T47D (cell line): Measurements from ENCODE around the gene TAF1A.

Source experiments
- DNase-seq, 2 experiments: peaks; one replicate each; pipeline versions ENCODE4 v3.0.0 to v3.0.0-alpha.2; 2011 to 2012; ENCODE audit warnings: low read depth in 1 of 2, low spot score in 1 of 2
- JUND ChIP-seq: IDR thresholded peaks from 2 replicates; pipeline ENCODE4 v1.6.1; 2012; ENCODE audit warnings: low read depth
- in situ Hi-C: cut with HindIII; loops from 2 replicates; pipeline ENCODE4 v1.10.0; 2016; ENCODE audit warnings: low sequenced_read_pairs, low pct_unique_long_range_greater_than_20kb

TAF1A gene

DNA sequence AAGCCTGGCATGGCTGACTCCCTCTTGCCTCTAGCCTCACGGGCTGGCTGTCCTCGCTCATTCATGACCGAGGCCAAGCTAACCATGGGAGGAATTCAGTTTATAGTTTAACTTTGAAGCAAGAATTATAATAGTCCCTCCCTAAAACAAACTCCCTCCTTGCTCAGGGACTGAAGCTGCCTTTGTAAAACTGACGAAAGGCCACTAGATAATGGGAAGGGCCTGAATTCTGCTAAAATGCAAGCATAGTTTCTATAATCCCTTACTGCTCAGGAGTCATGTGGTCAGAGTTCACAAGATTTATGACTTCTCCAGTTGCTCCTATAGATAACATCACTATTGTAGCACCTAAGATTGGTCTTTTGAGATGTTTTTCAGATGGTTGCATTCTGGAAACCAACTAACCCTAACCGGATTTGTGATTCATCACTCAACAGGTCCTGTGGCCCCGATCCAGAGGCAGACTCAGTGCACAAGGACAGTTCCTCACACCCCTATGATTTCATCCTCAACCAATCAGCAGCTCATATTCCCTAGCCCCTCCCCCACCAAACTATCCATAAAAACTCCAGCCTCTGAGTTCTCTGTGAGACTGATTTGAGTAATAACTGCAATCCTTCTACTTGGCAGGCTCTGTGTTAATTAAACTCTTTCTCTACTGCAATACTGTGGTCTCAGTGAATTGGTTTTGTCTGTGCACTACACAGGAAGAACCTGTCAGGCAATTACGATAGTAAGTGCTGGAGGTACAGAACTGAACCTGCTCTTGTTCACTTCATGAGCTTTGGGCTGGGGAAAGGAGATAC, 68.2 kb downstream of the TAF1A start:
- no peak for DNase-seq
- no peak for TF ChIP-seq JUND
- in situ Hi-C loops: no loop called here
